Measurements from ENCODE around the gene LRRC4C. TPM values are rescaled to one million over a fixed set of nuclear protein-coding genes. Genes with fewer than 3 reads are reported as not detected.
A peak's percentile ranks its signal among the peaks of the same experiment; 100 is the strongest.

The LRRC4C gene
- total and polyA plus RNA-seq, 2 donors (not counting 3 experiments of a cell fraction or from before 2014, with no cell fraction given) = not detected

- H3K27ac ChIP-seq (ENCODE audit: insufficient read depth, low read depth, low read length) = no peak overlapping the region
- TF ChIP-seq POLR2A (IDR thresholded peaks at IDR 0.05; ENCODE audit: low read depth, low read length) = no peak
- DNase-seq (ENCODE audit: low read depth, low spot score) = no peak
- H3K4me3 ChIP-seq (replicated peaks in 1 of 3; ENCODE audit: insufficient read depth in 1 of 3, low read depth in 1 of 3, low read length in 3 of 3) = no peak overlapping the region
- no peak for FAIRE-seq
- ChIA-PET CTCF (no interaction called here), POLR2A (no interaction called here)
- no TSS peak for BruUV-seq (replicated peaks)
- H3K9ac ChIP-seq (replicated peaks; ENCODE audit: extremely low read depth, insufficient read depth, low read length) = no peak overlapping the region
- H3K36me3 ChIP-seq (ENCODE audit: control insufficient read depth in 2 of 2, extremely low read depth in 1 of 2, insufficient read depth in 2 of 2, low read length in 2 of 2) = no peaks in the 10 kb centered on the region
- no peaks in the 10 kb centered on the region for H3K79me2 ChIP-seq (ENCODE audit: control insufficient read depth, insufficient read depth, low read length)
- dilution Hi-C loops (cut with MboI; ENCODE audit: extremely low pct_ligation_motif_present, low sequenced_read_pairs) = no loop called here
- no peaks in the 10 kb centered on the region for H3K9me1 ChIP-seq (replicated peaks; ENCODE audit: control insufficient read depth, extremely low read depth, insufficient read depth, low read length)
- intact Hi-C loops (cut with micrococcal nuclease) = no loop called here
- no peaks in the 10 kb centered on the region for H4K20me1 ChIP-seq (replicated peaks; ENCODE audit: control insufficient read depth, extremely low read depth, insufficient read depth, low read length)
- no peaks in the 10 kb centered on the region for H3K9me3 ChIP-seq (replicated peaks; ENCODE audit: control insufficient read depth, insufficient read depth, low read length)
- no peaks in the 10 kb centered on the region for H3K4me1 ChIP-seq (ENCODE audit: control insufficient read depth, extremely low read depth, insufficient read depth, low read length)
- no peak overlapping the region for H3K4me2 ChIP-seq (ENCODE audit: insufficient read depth, low read length)
- H3K27me3 ChIP-seq (ENCODE audit: control insufficient read depth in 2 of 2, insufficient read depth in 2 of 2, low read length in 2 of 2) = no peaks in the 10 kb centered on the region
- H2AFZ ChIP-seq (ENCODE audit: low read depth, low read length) = no peak overlapping the region
Measured at GRCh38 chr11:40314327-40314726, 1145.1 kb downstream of the LRRC4C start.

GRCh38 chr11:40306938-40307548, 1152.4 kb downstream of the LRRC4C start:
- POLR2A ChIA-PET = no interaction called here
- Histone ChIP-seq H3K4me2 (ENCODE audit: insufficient read depth, low read length) (no peak overlapping the region), H3K4me1 (ENCODE audit: control insufficient read depth, extremely low read depth, insufficient read depth, low read length) (peaks cover 6% of the 10 kb centered on the region), H3K79me2 (ENCODE audit: control insufficient read depth, insufficient read depth, low read length) (no peaks in the 10 kb centered on the region), H3K27me3 (ENCODE audit: control insufficient read depth in 2 of 2, insufficient read depth in 2 of 2, low read length in 2 of 2) (no peaks in the 10 kb centered on the region), H3K9ac (replicated peaks; ENCODE audit: extremely low read depth, insufficient read depth, low read length) (no peak overlapping the region), H3K36me3 (ENCODE audit: control insufficient read depth in 2 of 2, extremely low read depth in 1 of 2, insufficient read depth in 2 of 2, low read length in 2 of 2) (no peaks in the 10 kb centered on the region), H3K9me3 (replicated peaks; ENCODE audit: control insufficient read depth, insufficient read depth, low read length) (no peaks in the 10 kb centered on the region), H4K20me1 (replicated peaks; ENCODE audit: control insufficient read depth, extremely low read depth, insufficient read depth, low read length) (no peaks in the 10 kb centered on the region), H3K27ac (ENCODE audit: insufficient read depth, low read depth, low read length) (no peak overlapping the region), H3K4me3 (replicated peaks in 1 of 3; ENCODE audit: insufficient read depth in 1 of 3, low read depth in 1 of 3, low read length in 3 of 3) (no peak overlapping the region), H2AFZ (ENCODE audit: low read depth, low read length) (no peak overlapping the region), H3K9me1 (replicated peaks; ENCODE audit: control insufficient read depth, extremely low read depth, insufficient read depth, low read length) (no peaks in the 10 kb centered on the region)
- intact Hi-C loops (cut with micrococcal nuclease) = loop anchor here (1.0 to 5.0 kb wide), 3 partner anchors 95 to 1190 kb away; no protein-coding TSS in a partner anchor
- no TSS peak for BruUV-seq (replicated peaks)
- dilution Hi-C loops (cut with MboI; ENCODE audit: extremely low pct_ligation_motif_present, low sequenced_read_pairs) = no loop called here
- FAIRE-seq = no peak
- CTCF ChIA-PET = interaction anchor here (0.9 to 3.3 kb wide), 10 partner anchors 11 to 894 kb away, joined by 3 to 15 read pairs (median 5); no protein-coding TSS in a partner anchor
- peak; percentile 64 for DNase-seq (ENCODE audit: low read depth, low spot score)
- TF ChIP-seq CTCF (IDR thresholded peaks at IDR 0.05; ENCODE audit: extremely low read depth in 1 of 2, insufficient read depth in 1 of 2, low read depth in 1 of 2, low read length in 2 of 2) = peak; percentile 63 to 75
- TF ChIP-seq FOS (IDR thresholded peaks at IDR 0.05; ENCODE audit: borderline replicate concordance, insufficient read depth, low read length) = no peak
- TF ChIP-seq EZH2 (IDR thresholded peaks at IDR 0.05; ENCODE audit: borderline replicate concordance, low read depth, low read length, severe bottlenecking) = no peak

Measured in endothelial cell of umbilical vein (primary cell).